ENCODE data around the gene LPP.

The LPP gene

GRCh38 chr3:188380252-188380651 is 226.3 kb downstream of the LPP start:
- no peak for DNase-seq

- DNase-seq, result no peak
Measured at GRCh38 chr3:188380722-188381121, 226.8 kb downstream of the LPP start.

- DNase-seq, result no peak
Measured at GRCh38 chr3:188383748-188384147, 229.8 kb downstream of the LPP start.

GRCh38 chr3:188385295-188385694 is 231.3 kb downstream of the LPP start:
- no peak for DNase-seq

GRCh38 chr3:188389711-188390342 is 235.9 kb downstream of the LPP start:
- DNase-seq, result no peak

GRCh38 chr3:188390343-188390718 is 236.4 kb downstream of the LPP start:
- no peak for DNase-seq

GRCh38 chr3:188390775-188391443 is 237.0 kb downstream of the LPP start:
- no peak for DNase-seq

GRCh38 chr3:188391592-188391991 is 237.6 kb downstream of the LPP start:
- DNase-seq, result no peak

GRCh38 chr3:188392076-188392475 is 238.1 kb downstream of the LPP start:
- DNase-seq, result no peak

GRCh38 chr3:188394623-188395022 is 240.7 kb downstream of the LPP start:
- no peak for DNase-seq

GRCh38 chr3:188396251-188396650 is 242.3 kb downstream of the LPP start:
- DNase-seq, result no peak

- no peak for DNase-seq
Measured at GRCh38 chr3:188396900-188397299, 242.9 kb downstream of the LPP start.

GRCh38 chr3:188397766-188398705 is 244.1 kb downstream of the LPP start:
- DNase-seq, result no peak

- DNase-seq, result no peak
Measured at GRCh38 chr3:188400494-188401243, 246.7 kb downstream of the LPP start.

- DNase-seq, result no peak
Measured at GRCh38 chr3:188401244-188401993, 247.5 kb downstream of the LPP start.

GRCh38 chr3:188402229-188402628 is 248.3 kb downstream of the LPP start:
- DNase-seq, result no peak

GRCh38 chr3:188403404-188403803 is 249.4 kb downstream of the LPP start:
- no peak for DNase-seq

- no peak for DNase-seq
Measured at GRCh38 chr3:188404124-188404523, 250.2 kb downstream of the LPP start.

- no peak for DNase-seq
Measured at GRCh38 chr3:188404701-188405100, 250.7 kb downstream of the LPP start.

GRCh38 chr3:188407158-188407880 is 253.4 kb downstream of the LPP start:
- DNase-seq, result no peak

GRCh38 chr3:188408831-188409230 is 254.9 kb downstream of the LPP start:
- no peak for DNase-seq

GRCh38 chr3:188411750-188412149 is 257.8 kb downstream of the LPP start:
- DNase-seq, result no peak

Measured in NCI-H748 treated with DMSO at 0.1 percent for 48 hours (cell line).